GM23338 (cell line): ENCODE measurements around the gene BMPER.

Source experiments
- EZH2 ChIP-seq: fragments of 200-600 bp; sonication (generic); IDR thresholded peaks from one replicate; pipeline ENCODE4 v1.8.0; 2017; ENCODE audit warnings: antibody characterized with exemption, mild to moderate bottlenecking, low read depth; ENCODE audit not compliant: unreplicated experiment
- EZH2phosphoT487 ChIP-seq: fragments of 200-600 bp; sonication (generic); IDR thresholded peaks from one replicate; pipeline ENCODE4 v1.8.1; 2018; ENCODE audit warnings: antibody characterized with exemption; ENCODE audit not compliant: unreplicated experiment
- POLR2AphosphoS5 ChIP-seq: IDR thresholded peaks from 2 replicates; pipeline ENCODE4 v1.6.1; 2016; ENCODE audit warnings: antibody characterized with exemption, low read depth
- TF ChIP-seq, protein P1 (sequence below), 2 experiments: fragments of 200-600 bp in 1 of 2; sonication (generic) in 1 of 2; conservative IDR thresholded peaks; 2 replicates each; pipeline versions ENCODE4 v1.5.1 to v1.6.1; 2016 to 2017; ENCODE audit warnings: antibody characterized with exemption in 2 of 2, low read depth in 2 of 2, mild to moderate bottlenecking in 2 of 2, moderate library complexity in 1 of 2

DNA sequence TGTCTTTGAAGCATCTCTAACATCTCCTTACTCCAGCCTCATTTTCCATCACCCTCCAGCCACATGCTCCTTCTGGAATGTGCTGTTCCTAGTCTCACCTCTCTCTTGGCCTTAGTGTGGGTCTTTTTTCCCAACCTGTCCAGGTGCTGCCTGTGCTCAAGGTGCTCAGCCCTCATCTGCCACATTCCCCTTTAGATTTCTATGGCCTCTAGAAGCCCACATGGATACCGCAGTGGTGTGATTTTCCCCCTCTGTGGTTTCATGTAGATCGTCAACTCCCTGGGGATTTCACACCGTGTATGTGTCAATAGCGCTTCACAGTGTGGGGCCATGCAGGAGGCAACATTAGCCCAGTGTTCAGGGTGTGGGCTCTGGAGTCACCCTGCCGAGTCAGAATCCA is 32.5 kb downstream of the BMPER start:
- TF ChIP-seq, protein P1, sequence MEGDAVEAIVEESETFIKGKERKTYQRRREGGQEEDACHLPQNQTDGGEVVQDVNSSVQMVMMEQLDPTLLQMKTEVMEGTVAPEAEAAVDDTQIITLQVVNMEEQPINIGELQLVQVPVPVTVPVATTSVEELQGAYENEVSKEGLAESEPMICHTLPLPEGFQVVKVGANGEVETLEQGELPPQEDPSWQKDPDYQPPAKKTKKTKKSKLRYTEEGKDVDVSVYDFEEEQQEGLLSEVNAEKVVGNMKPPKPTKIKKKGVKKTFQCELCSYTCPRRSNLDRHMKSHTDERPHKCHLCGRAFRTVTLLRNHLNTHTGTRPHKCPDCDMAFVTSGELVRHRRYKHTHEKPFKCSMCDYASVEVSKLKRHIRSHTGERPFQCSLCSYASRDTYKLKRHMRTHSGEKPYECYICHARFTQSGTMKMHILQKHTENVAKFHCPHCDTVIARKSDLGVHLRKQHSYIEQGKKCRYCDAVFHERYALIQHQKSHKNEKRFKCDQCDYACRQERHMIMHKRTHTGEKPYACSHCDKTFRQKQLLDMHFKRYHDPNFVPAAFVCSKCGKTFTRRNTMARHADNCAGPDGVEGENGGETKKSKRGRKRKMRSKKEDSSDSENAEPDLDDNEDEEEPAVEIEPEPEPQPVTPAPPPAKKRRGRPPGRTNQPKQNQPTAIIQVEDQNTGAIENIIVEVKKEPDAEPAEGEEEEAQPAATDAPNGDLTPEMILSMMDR (conservative IDR thresholded peaks at IDR 0.05; ENCODE audit: low read depth in 2 of 2), result no peak
- TF ChIP-seq POLR2AphosphoS5 (no peak), EZH2 (no peak), EZH2phosphoT487 (no peak)
